Measurements from ENCODE around the gene TSPAN4. TPM values are rescaled to one million over a fixed set of nuclear protein-coding genes. Genes with fewer than 3 reads are reported as not detected.

The TSPAN4 gene
- total RNA-seq, 2 experiments from 2014 or later: 1.6 to 2.0 TPM

- no peak for TF ChIP-seq CTCF (IDR thresholded peaks at IDR 0.05)
- Mint-ChIP-seq H3K27ac (no peak within 1 kb of the TSS), H3K4me3 (peak within 1 kb of the TSS; percentile 85), H3K9me3 (no peaks in the 10 kb centered on the region), H3K36me3 (ENCODE audit: low read depth) (no peaks in the 10 kb centered on the region), H3K27me3 (peaks cover 41% of the 10 kb centered on the region), H3K4me1 (ENCODE audit: low read depth) (peaks cover 32% of the 10 kb centered on the region)
- ATAC-seq (ENCODE audit: poor library complexity) (peak; percentile 59), DNase-seq (peak in 8 of 14 experiments; percentile 26 to 85 (median 52))
- Histone ChIP-seq H3K4me3 (ENCODE audit: low read length) (peak within 1 kb of the TSS; percentile 39), H3K27me3 (ENCODE audit: control insufficient read depth in 1 of 2, insufficient read depth in 2 of 2, low read length in 2 of 2) (peaks cover 42 to 50% of the 10 kb centered on the region in 2 experiments), H3K36me3 (ENCODE audit: insufficient read depth, low read length) (peaks cover 3% of the 10 kb centered on the region), H3K4me1 (ENCODE audit: insufficient read depth, low read length) (peaks cover 68% of the 10 kb centered on the region), H3K27ac (ENCODE audit: low read depth in 1 of 2, low read length in 2 of 2) (no peak within 1 kb of the TSS), H3K9me3 (ENCODE audit: control insufficient read depth in 1 of 2, insufficient read depth in 1 of 2, low read length in 2 of 2) (peaks cover 0 to 36% of the 10 kb centered on the region in 2 experiments)
- CTCF ChIA-PET: no interaction called here
- intact Hi-C loops (cut with DNase I, micrococcal nuclease): no loop called here
- POLR2A ChIA-PET: interaction anchor here (1.0 to 10.0 kb wide), 4 partner anchors 10 to 23 kb away, joined by 3 to 115 read pairs (median 38); partner anchors contain the start of genes PNPLA2, POLR2L, RPLP2 and TSPAN4
These were observed 10.0 kb upstream of the TSPAN4 start, which contains the start of gene CD151 for GRCh38 chr11:832529-833113. CD151 (plus strand) TSS chr11:832952; CDS start chr11:836070, 3,118 bp downstream.

DNA sequence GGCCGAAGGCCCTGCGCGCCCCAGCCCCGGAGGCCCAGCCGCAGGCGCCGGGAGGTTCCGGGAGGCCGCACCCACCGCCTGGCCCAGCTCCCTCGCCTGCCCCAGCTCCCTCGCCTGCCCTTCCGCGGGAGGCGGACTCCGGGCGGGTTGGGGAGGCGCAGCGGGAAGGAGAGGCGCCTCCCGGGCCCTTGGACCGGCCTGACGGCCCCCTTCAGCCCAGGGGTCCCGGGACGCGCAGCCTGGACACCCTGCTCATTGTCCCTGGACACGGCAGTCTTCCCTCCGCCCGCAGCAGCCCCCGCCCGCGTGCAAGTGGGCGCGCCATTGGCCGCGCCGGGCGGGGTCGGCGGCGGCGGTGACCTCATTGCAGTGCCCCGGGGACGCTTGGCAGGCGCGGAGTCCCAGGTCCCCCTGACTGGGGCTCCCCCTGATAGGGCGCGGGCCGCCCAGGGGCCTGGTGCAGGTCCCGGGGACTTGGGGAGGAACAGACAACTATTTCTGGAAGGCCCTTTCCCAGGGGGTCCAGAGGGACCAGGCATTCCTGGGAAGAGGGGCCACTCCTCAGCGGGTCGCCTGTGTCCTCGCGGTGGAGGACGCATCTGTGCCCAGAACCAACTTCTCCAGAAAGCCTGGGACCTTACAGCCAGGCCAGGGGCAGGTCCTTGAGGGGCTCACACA lies 9.4 kb upstream of the TSPAN4 start:
- CTCF ChIA-PET: no interaction called here
- TF ChIP-seq CTCF (IDR thresholded peaks at IDR 0.05): no peak
- DNase-seq: peak in 5 of 14 experiments; percentile 19 to 72 (median 39)
- Histone ChIP-seq H3K27ac (ENCODE audit: low read depth in 1 of 2, low read length in 2 of 2) (no peak overlapping the region), H3K4me3 (ENCODE audit: low read length) (peak overlapping the region; percentile 34), H3K27me3 (ENCODE audit: control insufficient read depth in 1 of 2, insufficient read depth in 2 of 2, low read length in 2 of 2) (peaks cover 35 to 43% of the 10 kb centered on the region in 2 experiments), H3K4me1 (ENCODE audit: insufficient read depth, low read length) (peaks cover 63% of the 10 kb centered on the region), H3K36me3 (ENCODE audit: insufficient read depth, low read length) (peaks cover 6% of the 10 kb centered on the region), H3K9me3 (ENCODE audit: control insufficient read depth in 1 of 2, insufficient read depth in 1 of 2, low read length in 2 of 2) (peaks cover 0 to 30% of the 10 kb centered on the region in 2 experiments)
- Mint-ChIP-seq H3K36me3 (ENCODE audit: low read depth) (no peaks in the 10 kb centered on the region), H3K4me1 (ENCODE audit: low read depth) (peaks cover 25% of the 10 kb centered on the region), H3K27ac (no peak overlapping the region), H3K9me3 (no peaks in the 10 kb centered on the region), H3K27me3 (peaks cover 35% of the 10 kb centered on the region), H3K4me3 (peak overlapping the region; percentile 85)
- ATAC-seq (ENCODE audit: poor library complexity): peak; percentile 35
- POLR2A ChIA-PET: interaction anchor here (1.0 to 10.0 kb wide), 4 partner anchors 9 to 24 kb away, joined by 3 to 115 read pairs (median 38); partner anchors contain the start of genes PNPLA2, POLR2L, RPLP2 and TSPAN4
- intact Hi-C loops (cut with DNase I, micrococcal nuclease): no loop called here

DNA sequence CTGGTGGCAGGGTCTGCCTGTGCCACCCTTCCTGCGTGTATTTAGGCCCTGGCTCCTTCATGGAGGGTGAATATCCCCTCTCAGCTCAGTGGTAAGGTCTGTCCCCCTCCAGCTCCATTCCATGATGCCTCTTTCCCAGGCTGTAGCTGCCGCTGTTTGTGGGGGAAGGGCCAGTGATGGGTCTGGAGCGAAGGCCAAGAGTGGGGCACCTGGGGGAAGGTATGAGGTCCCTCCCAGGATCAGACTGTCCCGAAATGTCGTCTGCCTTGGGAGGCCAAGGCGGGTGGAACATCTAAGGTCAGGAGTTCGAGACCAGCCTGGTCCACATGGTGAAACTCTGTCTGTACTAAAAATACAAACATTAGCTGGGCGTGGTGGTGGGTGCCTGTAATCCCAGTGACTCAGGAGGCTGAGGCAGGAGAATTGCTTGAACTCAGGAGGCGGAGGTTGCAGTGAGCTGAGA lies 8.8 kb upstream of the TSPAN4 start:
- ChIA-PET POLR2A (interaction anchor here (1.6 to 10.0 kb wide), 3 partner anchors 9 to 25 kb away, joined by 4 to 115 read pairs (median 71); partner anchors contain the start of genes PNPLA2, POLR2L and TSPAN4), CTCF (no interaction called here)
- Histone ChIP-seq H3K4me1 (ENCODE audit: insufficient read depth, low read length) (peaks cover 58% of the 10 kb centered on the region), H3K4me3 (ENCODE audit: low read length) (peak overlapping the region; percentile 34), H3K27ac (ENCODE audit: low read depth in 1 of 2, low read length in 2 of 2) (no peak overlapping the region), H3K9me3 (ENCODE audit: control insufficient read depth in 1 of 2, insufficient read depth in 1 of 2, low read length in 2 of 2) (peaks cover 0 to 25% of the 10 kb centered on the region in 2 experiments), H3K27me3 (ENCODE audit: control insufficient read depth in 1 of 2, insufficient read depth in 2 of 2, low read length in 2 of 2) (peaks cover 29 to 37% of the 10 kb centered on the region in 2 experiments), H3K36me3 (ENCODE audit: insufficient read depth, low read length) (peaks cover 11% of the 10 kb centered on the region)
- Mint-ChIP-seq H3K4me1 (ENCODE audit: low read depth) (peaks cover 24% of the 10 kb centered on the region), H3K36me3 (ENCODE audit: low read depth) (peaks cover 3% of the 10 kb centered on the region), H3K27ac (no peak overlapping the region), H3K9me3 (no peaks in the 10 kb centered on the region), H3K4me3 (peak overlapping the region; percentile 85), H3K27me3 (peaks cover 29% of the 10 kb centered on the region)
- intact Hi-C loops (cut with DNase I, micrococcal nuclease): no loop called here
- ATAC-seq (ENCODE audit: poor library complexity): no peak
- DNase-seq: no peak
- TF ChIP-seq CTCF (IDR thresholded peaks at IDR 0.05): no peak

Data from CD4-positive, alpha-beta T cell (primary cell).